IgD-negative memory B cell (primary cell): ENCODE results near the gene CDC42BPA. TPM values are rescaled to one million over a fixed set of nuclear protein-coding genes. Genes with fewer than 3 reads are reported as not detected.
"Not testable (repeated sequence)": the region's sequence is repeated elsewhere in the genome, so short reads cannot be mapped to it uniquely, and the experiment has no call there.

Experiments used
- H3K27ac Mint-ChIP-seq, 3 donors: one replicate each; pipeline ENCODE4 v1.8.0; 2020 to 2022; ENCODE audit warnings: mild to moderate bottlenecking in 3 of 3, mixed read lengths in 3 of 3, moderate library complexity in 1 of 3
- H3K27me3 Mint-ChIP-seq: one replicate; pipeline ENCODE4 v1.8.0; 2021; ENCODE audit warnings: mixed read lengths
- H3K36me3 Mint-ChIP-seq: one replicate; pipeline ENCODE4 v1.8.0; 2020; ENCODE audit warnings: mild to moderate bottlenecking, mixed read lengths
- H3K4me1 Mint-ChIP-seq, 3 donors: one replicate each; pipeline ENCODE4 v1.8.0; 2020 to 2022; ENCODE audit warnings: mixed read lengths in 3 of 3, mild to moderate bottlenecking in 1 of 3
- H3K4me3 Mint-ChIP-seq, 4 donors: one replicate each; pipeline ENCODE4 v1.8.0; 2020 to 2022; ENCODE audit warnings: mild to moderate bottlenecking in 4 of 4, mixed read lengths in 4 of 4, moderate library complexity in 3 of 4
- H3K9me3 Mint-ChIP-seq, 3 donors: one replicate each; pipeline ENCODE4 v1.8.0; 2020 to 2021; ENCODE audit warnings: mixed read lengths in 3 of 3, mild to moderate bottlenecking in 1 of 3
- polyA plus RNA-seq: library from polyadenylated mRNA; unstranded; fragments of 300-500 nt; fragmentation: Illumina TruSeq; gene quantifications from one replicate; pipeline ENCODE4 v1.2.3, GENCODE V29; 2021

CDC42BPA gene, protein sequence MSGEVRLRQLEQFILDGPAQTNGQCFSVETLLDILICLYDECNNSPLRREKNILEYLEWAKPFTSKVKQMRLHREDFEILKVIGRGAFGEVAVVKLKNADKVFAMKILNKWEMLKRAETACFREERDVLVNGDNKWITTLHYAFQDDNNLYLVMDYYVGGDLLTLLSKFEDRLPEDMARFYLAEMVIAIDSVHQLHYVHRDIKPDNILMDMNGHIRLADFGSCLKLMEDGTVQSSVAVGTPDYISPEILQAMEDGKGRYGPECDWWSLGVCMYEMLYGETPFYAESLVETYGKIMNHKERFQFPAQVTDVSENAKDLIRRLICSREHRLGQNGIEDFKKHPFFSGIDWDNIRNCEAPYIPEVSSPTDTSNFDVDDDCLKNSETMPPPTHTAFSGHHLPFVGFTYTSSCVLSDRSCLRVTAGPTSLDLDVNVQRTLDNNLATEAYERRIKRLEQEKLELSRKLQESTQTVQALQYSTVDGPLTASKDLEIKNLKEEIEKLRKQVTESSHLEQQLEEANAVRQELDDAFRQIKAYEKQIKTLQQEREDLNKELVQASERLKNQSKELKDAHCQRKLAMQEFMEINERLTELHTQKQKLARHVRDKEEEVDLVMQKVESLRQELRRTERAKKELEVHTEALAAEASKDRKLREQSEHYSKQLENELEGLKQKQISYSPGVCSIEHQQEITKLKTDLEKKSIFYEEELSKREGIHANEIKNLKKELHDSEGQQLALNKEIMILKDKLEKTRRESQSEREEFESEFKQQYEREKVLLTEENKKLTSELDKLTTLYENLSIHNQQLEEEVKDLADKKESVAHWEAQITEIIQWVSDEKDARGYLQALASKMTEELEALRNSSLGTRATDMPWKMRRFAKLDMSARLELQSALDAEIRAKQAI (N-terminal part only)
- not detected for polyA plus RNA-seq

DNA sequence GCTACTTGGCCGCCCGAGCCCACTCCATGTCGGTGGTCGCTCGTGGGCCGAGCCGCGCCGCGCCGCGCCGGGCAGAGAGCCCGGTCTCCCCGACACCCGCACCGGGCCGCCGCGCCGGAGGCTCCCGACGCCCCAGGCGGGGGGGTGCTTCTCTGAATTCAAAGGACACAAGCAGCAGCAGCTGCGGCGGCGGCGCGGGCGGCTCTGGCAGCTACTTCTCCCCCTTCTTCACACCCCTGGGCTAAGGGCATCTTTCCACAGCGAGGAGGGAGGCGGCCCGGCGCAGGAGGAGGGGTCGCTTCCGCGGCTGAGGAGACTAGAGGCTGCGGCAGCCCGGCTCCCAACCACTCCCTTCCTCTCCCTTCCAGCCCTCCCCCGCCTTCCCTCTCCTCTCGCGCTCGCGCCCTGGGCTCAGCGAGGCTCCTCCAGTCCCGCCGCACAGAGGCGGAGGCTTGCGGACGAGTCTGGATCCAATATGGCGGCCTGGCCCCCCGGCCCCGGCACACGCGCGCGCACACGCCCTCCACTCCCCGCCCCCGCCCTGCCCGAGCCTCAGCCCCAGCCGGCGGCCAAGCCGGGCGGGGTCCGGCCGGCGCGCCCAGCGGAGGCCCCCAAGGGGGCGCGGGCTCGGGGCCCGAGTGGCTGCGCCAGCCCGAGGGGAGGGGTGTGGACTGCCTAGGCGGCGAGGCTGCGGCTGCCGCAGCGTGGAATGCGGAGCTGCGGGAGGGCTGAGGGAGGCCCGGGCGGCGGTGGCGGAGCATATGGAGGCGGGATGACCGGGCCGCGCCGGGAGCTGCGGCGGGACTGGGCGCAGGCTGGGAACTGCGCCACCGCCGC, at the start of gene CDC42BPA:
CDC42BPA (minus strand) TSS at position 477 of the 837 bp plus-strand sequence. CDS start 1,310 bp downstream, outside the sequence.
- H3K27ac Mint-ChIP-seq = no peak within 1 kb of the TSS
- peak within 1 kb of the TSS; percentile 76 to 88 (median 82) for H3K4me3 Mint-ChIP-seq
- peaks cover 39% of the 10 kb centered on the region for H3K27me3 Mint-ChIP-seq
- H3K4me1 Mint-ChIP-seq = peaks cover 2 to 10% (median 2%) of the 10 kb centered on the region in 3 donors
- H3K36me3 Mint-ChIP-seq = no peaks in the 10 kb centered on the region
- peaks cover 0 to 8% (median 4%) of the 10 kb centered on the region in 3 donors for H3K9me3 Mint-ChIP-seq

GRCh38 chr1:227368009-227368408, 49.7 kb upstream of the CDC42BPA start:
- peaks cover 0 to 4% (median 0%) of the 10 kb centered on the region in 3 donors for H3K4me1 Mint-ChIP-seq
- no peak overlapping the region for H3K27ac Mint-ChIP-seq
- no peak overlapping the region for H3K4me3 Mint-ChIP-seq
- H3K9me3 Mint-ChIP-seq = no peaks in the 10 kb centered on the region
- H3K36me3 Mint-ChIP-seq = no peaks in the 10 kb centered on the region
- peaks cover 8% of the 10 kb centered on the region for H3K27me3 Mint-ChIP-seq

DNA sequence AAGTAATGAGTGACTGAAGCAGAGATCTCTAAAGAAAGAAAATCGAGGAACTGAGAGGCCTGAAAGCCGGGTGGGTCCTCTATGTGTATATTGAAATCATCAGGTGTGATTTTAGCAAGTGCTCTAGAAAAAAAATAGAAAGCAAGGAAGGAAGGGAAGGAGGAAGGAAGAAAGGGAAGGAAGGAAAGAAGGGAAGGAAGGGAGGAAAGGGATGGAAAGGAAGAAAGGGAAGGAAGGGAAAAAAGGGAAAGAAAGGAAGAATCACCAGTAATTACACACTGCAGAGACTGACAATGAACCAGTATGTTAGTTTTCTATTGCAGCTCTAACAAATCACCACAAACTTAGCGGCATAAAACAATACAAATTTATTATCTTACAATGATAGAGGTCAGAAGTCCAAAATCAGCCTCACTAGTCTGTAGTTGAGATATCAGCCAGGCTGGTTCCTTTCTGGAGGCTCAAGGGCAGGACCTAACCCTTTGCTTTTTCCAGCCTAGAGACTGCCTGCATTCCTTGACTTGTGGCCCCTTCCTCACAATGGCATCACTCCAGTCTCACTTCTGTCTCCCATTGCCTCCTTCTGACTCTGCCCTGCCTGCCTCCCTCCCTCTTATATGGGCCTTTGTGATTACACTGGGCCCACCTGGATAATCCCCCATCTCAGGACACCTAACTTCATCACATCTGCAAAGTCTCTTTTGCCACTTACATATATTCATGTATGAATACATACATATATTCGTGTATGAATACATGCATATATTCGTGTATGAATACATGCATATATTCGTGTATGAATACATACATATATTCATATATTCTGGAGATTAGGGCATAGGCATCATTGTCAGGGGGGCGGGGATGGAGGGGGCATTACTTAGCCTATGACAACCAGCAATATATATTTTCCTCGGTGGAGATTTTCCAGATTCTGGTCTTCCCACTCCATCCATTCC, 47.5 kb upstream of the CDC42BPA start:
- Mint-ChIP-seq H3K27ac (no peak overlapping the region), H3K4me1 (peaks cover 0 to 2% (median 0%) of the 10 kb centered on the region in 3 donors)

DNA sequence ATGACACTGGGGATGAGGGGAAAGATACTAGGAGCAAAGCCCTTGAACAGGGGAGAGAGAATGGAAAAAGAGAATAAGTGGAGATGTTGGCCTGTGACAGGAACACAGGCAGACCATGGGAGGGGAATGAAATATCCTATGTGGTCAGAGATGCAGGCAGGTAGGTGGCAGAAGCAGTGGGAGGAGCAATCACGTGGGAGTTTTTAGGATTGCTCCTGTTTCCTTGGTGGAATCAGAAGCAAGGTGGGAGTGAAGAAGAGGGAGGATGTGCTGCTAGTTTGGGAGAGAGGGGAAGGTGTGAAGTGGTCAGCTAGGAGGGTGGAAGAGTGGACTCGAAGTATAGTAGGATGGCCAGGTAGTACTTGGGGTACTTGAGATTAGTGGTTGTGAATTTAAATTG, 46.4 kb upstream of the CDC42BPA start:
- Mint-ChIP-seq H3K27me3 (peaks cover 10% of the 10 kb centered on the region), H3K27ac (no peak overlapping the region), H3K4me3 (no peak overlapping the region), H3K9me3 (no peaks in the 10 kb centered on the region), H3K4me1 (peaks cover 0 to 2% (median 0%) of the 10 kb centered on the region in 3 donors), H3K36me3 (no peaks in the 10 kb centered on the region)

More for the DNA sequence above, 47.5 kb upstream of the CDC42BPA start:
- Mint-ChIP-seq H3K27me3 (peaks cover 10% of the 10 kb centered on the region), H3K4me3 (no peak overlapping the region), H3K36me3 (no peaks in the 10 kb centered on the region), H3K9me3 (no peaks in the 10 kb centered on the region)

GRCh38 chr1:227363825-227364224, 45.5 kb upstream of the CDC42BPA start:
- H3K27ac Mint-ChIP-seq = no peak overlapping the region
- no peaks in the 10 kb centered on the region for H3K36me3 Mint-ChIP-seq
- H3K9me3 Mint-ChIP-seq = no peaks in the 10 kb centered on the region
- no peak overlapping the region for H3K4me3 Mint-ChIP-seq
- peaks cover 10% of the 10 kb centered on the region for H3K27me3 Mint-ChIP-seq
- peaks cover 0 to 2% (median 0%) of the 10 kb centered on the region in 3 donors for H3K4me1 Mint-ChIP-seq

DNA sequence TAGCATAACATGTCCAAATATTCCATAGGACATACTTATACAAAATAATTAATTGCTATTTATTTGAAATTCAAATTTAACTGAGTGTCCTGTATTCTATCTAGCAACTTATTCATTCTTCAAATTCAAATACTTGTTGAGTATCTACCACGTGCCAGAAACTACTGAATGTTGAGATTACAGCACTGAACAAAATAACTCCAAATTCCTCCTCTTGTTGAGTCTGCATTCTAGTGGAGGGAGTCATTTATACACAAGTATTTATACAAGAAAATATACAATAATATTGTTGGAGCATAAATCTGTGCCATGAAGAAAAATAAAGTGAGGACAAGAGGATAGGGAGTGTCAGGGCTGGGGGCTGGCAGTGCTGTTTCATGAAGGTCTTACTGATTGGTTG, 43.7 kb upstream of the CDC42BPA start:
- peaks cover 11% of the 10 kb centered on the region for H3K27me3 Mint-ChIP-seq
- no peak overlapping the region for H3K4me3 Mint-ChIP-seq
- H3K9me3 Mint-ChIP-seq = no peaks in the 10 kb centered on the region
- H3K36me3 Mint-ChIP-seq = no peaks in the 10 kb centered on the region
- no peak overlapping the region for H3K27ac Mint-ChIP-seq
- H3K4me1 Mint-ChIP-seq = no peaks in the 10 kb centered on the region

- Mint-ChIP-seq H3K4me1 (no peaks in the 10 kb centered on the region), H3K27ac (no peak overlapping the region), H3K36me3 (no peaks in the 10 kb centered on the region), H3K9me3 (no peaks in the 10 kb centered on the region), H3K27me3 (peaks cover 10% of the 10 kb centered on the region), H3K4me3 (no peak overlapping the region)
These were observed 39.6 kb upstream of the CDC42BPA start for GRCh38 chr1:227357927-227358302.

DNA sequence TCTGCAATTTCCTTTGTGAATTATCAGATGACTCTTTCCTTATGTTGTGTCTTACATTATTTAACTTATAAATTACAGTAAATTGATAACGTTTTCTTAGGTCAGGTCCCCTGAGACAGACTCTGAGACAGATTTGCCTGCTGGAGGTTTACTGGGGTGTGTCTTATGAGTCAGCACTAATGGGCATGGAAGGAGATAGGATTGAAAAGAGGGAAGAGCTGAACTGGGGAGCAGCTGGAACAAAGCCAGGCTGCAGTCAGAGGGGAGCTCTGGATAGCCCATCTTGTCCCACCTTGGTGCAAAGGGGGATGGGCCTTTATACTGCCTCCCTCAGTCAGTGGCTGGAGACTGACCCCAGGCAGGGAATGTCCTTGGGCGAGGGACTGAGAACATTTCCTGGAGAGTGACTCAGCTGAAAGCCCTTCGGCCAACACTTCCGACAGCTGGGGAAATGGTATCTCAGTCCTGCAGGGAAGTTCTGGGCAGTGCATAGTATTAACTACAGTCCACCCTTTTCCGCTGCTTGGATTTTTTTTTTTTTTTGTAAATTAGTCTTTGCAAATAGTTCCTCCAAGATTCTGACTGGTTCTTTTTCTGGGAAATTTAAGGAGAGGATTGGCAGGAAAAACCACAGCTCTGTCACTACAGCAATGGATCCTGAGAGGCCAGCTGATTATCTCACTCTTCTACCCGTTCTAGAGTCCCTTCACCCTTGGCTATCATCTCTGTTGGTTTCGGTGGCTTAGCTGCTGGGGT, 39.1 kb upstream of the CDC42BPA start:
- Mint-ChIP-seq H3K4me1 (no peaks in the 10 kb centered on the region), H3K36me3 (no peaks in the 10 kb centered on the region), H3K27me3 (peaks cover 8% of the 10 kb centered on the region), H3K27ac (no peak overlapping the region), H3K9me3 (peaks cover 0 to 2% (median 0%) of the 10 kb centered on the region in 3 donors), H3K4me3 (no peak overlapping the region)

DNA sequence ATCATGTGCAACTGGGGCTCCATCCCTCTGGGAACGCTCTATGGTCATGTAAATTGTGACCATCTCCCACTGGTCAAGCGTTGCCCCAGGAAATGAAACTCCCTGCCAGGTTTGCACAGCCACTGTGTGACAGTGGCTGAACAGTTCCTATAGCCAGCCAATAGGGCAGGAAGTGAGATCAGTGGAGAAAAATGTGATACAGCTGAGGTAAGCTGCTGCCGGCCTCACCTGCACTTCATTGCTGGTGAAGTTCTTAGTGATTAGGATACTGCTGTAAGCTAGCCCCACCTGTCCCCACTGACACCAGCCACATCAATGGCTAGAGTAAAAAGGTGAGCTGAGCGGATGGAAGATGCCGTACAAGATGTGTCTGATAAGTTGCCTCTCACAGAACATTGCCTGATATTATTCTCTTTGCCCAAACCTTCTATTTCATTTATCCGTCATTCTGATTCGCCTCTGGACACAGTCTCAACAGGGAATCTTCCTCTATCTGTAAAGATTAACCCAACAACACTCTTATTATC, 38.4 kb upstream of the CDC42BPA start:
- no peak overlapping the region for H3K4me3 Mint-ChIP-seq
- no peaks in the 10 kb centered on the region for H3K36me3 Mint-ChIP-seq
- no peak overlapping the region for H3K27ac Mint-ChIP-seq
- H3K9me3 Mint-ChIP-seq = peaks cover 0 to 2% (median 0%) of the 10 kb centered on the region in 3 donors
- no peaks in the 10 kb centered on the region for H3K4me1 Mint-ChIP-seq
- peaks cover 6% of the 10 kb centered on the region for H3K27me3 Mint-ChIP-seq

DNA sequence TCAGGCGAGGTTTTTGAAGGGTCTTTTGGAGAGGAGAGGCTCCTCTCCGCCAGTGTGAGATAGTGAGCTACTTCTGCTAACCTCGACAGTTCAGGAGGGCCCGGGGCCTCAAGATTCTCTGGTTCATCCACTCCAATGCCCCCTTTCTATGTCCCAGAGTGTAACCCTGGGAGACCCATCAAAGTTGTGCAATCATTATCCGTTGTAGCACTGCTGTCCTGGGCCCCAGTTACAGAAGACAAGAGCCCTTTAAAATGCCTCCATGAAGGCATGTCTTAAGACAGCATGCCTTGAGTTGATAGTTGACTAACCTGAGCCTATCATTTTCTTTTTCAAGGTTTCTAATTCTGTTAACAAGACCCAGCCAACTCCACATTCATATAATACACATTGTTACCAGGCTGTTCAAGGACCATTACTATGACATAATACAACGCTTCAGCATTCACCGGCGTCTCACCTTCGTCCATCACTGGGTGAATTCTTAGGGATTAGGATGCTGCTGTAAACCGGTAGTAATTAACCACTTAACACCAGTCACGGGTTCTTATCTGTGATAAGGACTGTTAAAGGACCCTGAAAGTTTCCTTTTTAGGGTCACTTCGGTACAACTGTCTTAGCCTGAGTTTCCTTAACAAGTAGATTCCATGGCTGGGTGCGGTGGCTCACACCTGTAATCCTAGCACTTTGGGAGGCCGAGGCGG, 37.4 kb upstream of the CDC42BPA start:
- Mint-ChIP-seq H3K27ac (no peak overlapping the region), H3K36me3 (no peaks in the 10 kb centered on the region), H3K27me3 (peaks cover 6% of the 10 kb centered on the region), H3K9me3 (peaks cover 0 to 2% (median 0%) of the 10 kb centered on the region in 3 donors), H3K4me3 (no peak overlapping the region), H3K4me1 (no peaks in the 10 kb centered on the region)

DNA sequence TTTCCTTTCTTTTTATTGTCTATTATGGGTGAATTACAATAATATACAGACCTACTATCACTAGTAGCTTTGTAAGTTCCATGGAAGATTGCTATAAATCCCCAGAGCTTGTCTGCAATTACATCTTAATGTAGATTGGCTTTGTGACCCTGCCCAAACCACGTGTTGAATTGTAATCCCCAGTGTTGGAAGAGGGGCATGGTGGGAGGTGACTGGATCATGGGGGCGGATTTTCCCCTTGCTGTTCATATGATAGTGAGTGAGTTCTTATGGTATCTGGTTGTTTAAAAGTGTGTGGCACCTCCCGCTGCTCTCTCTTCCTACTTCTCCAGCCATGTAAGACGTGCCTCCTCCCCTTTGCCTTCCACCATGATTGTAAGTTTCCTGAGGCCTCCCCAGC, 34.9 kb upstream of the CDC42BPA start:
- H3K36me3 Mint-ChIP-seq = no peaks in the 10 kb centered on the region
- H3K4me3 Mint-ChIP-seq = no peak overlapping the region
- H3K4me1 Mint-ChIP-seq = no peaks in the 10 kb centered on the region
- H3K27me3 Mint-ChIP-seq = peaks cover 6% of the 10 kb centered on the region
- H3K27ac Mint-ChIP-seq = no peak overlapping the region
- peaks cover 0 to 2% (median 0%) of the 10 kb centered on the region in 3 donors for H3K9me3 Mint-ChIP-seq

GRCh38 chr1:227352164-227352563, 33.9 kb upstream of the CDC42BPA start:
- not testable (repeated sequence) for H3K27me3 Mint-ChIP-seq, H3K36me3 Mint-ChIP-seq, H3K27ac Mint-ChIP-seq, H3K4me3 Mint-ChIP-seq, H3K4me1 Mint-ChIP-seq, H3K9me3 Mint-ChIP-seq
